Body of pancreas (tissue), 4 donors: Measurements from ENCODE around the gene LTBP1.

ENCODE experiments used
- POLR2A ChIP-seq, 3 donors: fragments of 450-650 bp; IDR thresholded peaks; one replicate each; pipeline ENCODE4 v1.6.1; 2016; ENCODE audit warnings: antibody characterized with exemption in 3 of 3, mild to moderate bottlenecking in 2 of 3
- TF ChIP-seq, protein P1 (sequence below), 7 experiments: fragments of 450-650 bp in 4 of 7; fragments of 200-600 bp in 3 of 7; sonication (generic) in 3 of 7; IDR thresholded peaks; one replicate each; pipeline ENCODE4 v1.5.1; 2016 to 2019; ENCODE audit warnings: antibody characterized with exemption in 7 of 7

DNA sequence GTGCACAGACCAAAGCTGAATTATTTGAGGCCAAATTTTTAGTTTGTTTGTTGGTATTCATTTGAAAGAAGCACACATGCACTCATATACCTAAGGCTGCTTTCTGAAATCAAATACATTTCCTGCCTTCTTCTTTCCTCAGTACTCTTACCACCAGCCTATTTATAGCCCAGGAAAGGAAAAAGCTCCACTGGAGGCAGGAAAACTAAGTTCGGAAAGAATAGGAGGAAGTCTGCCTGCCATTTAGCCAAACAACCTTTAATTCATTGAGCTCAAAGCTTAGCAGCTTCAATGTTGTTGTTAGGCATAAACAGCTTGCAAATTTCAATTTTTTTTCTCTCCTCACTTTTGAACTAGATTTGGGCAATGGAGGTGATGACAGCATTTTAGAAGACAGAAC is 489.3 kb downstream of the LTBP1 start:
- TF ChIP-seq, protein P1, sequence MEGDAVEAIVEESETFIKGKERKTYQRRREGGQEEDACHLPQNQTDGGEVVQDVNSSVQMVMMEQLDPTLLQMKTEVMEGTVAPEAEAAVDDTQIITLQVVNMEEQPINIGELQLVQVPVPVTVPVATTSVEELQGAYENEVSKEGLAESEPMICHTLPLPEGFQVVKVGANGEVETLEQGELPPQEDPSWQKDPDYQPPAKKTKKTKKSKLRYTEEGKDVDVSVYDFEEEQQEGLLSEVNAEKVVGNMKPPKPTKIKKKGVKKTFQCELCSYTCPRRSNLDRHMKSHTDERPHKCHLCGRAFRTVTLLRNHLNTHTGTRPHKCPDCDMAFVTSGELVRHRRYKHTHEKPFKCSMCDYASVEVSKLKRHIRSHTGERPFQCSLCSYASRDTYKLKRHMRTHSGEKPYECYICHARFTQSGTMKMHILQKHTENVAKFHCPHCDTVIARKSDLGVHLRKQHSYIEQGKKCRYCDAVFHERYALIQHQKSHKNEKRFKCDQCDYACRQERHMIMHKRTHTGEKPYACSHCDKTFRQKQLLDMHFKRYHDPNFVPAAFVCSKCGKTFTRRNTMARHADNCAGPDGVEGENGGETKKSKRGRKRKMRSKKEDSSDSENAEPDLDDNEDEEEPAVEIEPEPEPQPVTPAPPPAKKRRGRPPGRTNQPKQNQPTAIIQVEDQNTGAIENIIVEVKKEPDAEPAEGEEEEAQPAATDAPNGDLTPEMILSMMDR (IDR thresholded peaks at IDR 0.05), result no peak
- TF ChIP-seq POLR2A (IDR thresholded peaks at IDR 0.05), result no peak
